Vagina (tissue), 2 donors: ENCODE results near the gene SAE1.

ENCODE experiments used
- CTCF ChIP-seq, 3 experiments: fragments of 450-650 bp in 2 of 3; fragments of 200-600 bp in 1 of 3; sonication (generic) in 1 of 3; IDR thresholded peaks; one replicate each; pipeline ENCODE4 v1.5.1; 2017 to 2019; ENCODE audit warnings: antibody characterized with exemption in 3 of 3, mild to moderate bottlenecking in 2 of 3, moderate library complexity in 2 of 3
- POLR2A ChIP-seq, 2 donors: fragments of 450-650 bp; IDR thresholded peaks; one replicate each; pipeline ENCODE4 v1.6.1; 2017; ENCODE audit warnings: antibody characterized with exemption in 2 of 2, mild to moderate bottlenecking in 2 of 2, moderate library complexity in 2 of 2
- POLR2AphosphoS5 ChIP-seq, 2 donors: sonication (generic); formaldehyde crosslinking; IDR thresholded peaks; one replicate each; pipeline ENCODE4 v1.9.0; 2017; ENCODE audit warnings: antibody characterized with exemption in 2 of 2, mild to moderate bottlenecking in 2 of 2, low read depth in 1 of 2; ENCODE audit not compliant: insufficient read depth in 1 of 2

GRCh38 chr19:47097396-47098201 lies 33.0 kb upstream of the SAE1 start:
- no peak for TF ChIP-seq CTCF (IDR thresholded peaks at IDR 0.05)
- no peak for TF ChIP-seq POLR2A (IDR thresholded peaks at IDR 0.05)
- TF ChIP-seq POLR2AphosphoS5 (IDR thresholded peaks at IDR 0.05; ENCODE audit: insufficient read depth in 1 of 2, low read depth in 1 of 2): no peak
